ENCODE measurements around the gene TBX6. TPM values are rescaled to one million over a fixed set of nuclear protein-coding genes. Genes with fewer than 3 reads are reported as not detected.
A peak's percentile ranks its signal among the peaks of the same experiment; 100 is the strongest.

TBX6 gene
- total and polyA plus RNA-seq, 2 of the 4 experiments (the other 2 are of a cell fraction) = 0.10 TPM; not detected in 1

GRCh38 chr16:30066761-30067583, 24.8 kb downstream of the TBX6 start:
- peak overlapping the region; percentile 98 for H3K23ac ChIP-seq (ENCODE audit: low read depth, low read length)
- H3K56ac ChIP-seq (ENCODE audit: extremely low read depth, insufficient read depth, low read length) = peak overlapping the region; percentile 89
- peak overlapping the region; percentile 85 for H3K4me3 ChIP-seq (ENCODE audit: insufficient read depth, low read depth, low read length)
- H2AK5ac ChIP-seq (ENCODE audit: low read depth, low read length) = peak overlapping the region; percentile 98; the same call in 1 of the 2 replicates
- peak overlapping the region; percentile 96 for H3K9ac ChIP-seq (ENCODE audit: low read depth, low read length)
- in situ Hi-C loops (cut with MboI; ENCODE audit: low sequenced_read_pairs) = no loop called here
- no peak overlapping the region for H2BK120ac ChIP-seq (ENCODE audit: low read depth, low read length)
- H3K9me1 ChIP-seq (ENCODE audit: insufficient read depth, low read length) = peaks cover 23% of the 10 kb centered on the region
- peak overlapping the region; percentile 96 for H3K4me2 ChIP-seq (ENCODE audit: low read depth, low read length)
- peaks cover 50% of the 10 kb centered on the region for H3K36me3 ChIP-seq (ENCODE audit: control insufficient read depth, insufficient read depth, low read length)
- H2AK9ac ChIP-seq (replicated peaks; ENCODE audit: low read depth, low read length, poor library complexity) = peak overlapping the region; percentile 100
- H2AFZ ChIP-seq (replicated peaks; ENCODE audit: low read length, poor library complexity) = peak overlapping the region; percentile 65
- peaks cover 63% of the 10 kb centered on the region for H4K20me1 ChIP-seq (ENCODE audit: insufficient read depth, low read length)
- TF ChIP-seq CEBPB (IDR thresholded peaks at IDR 0.05; ENCODE audit: low read depth, low read length) (no peak), MAZ (IDR thresholded peaks at IDR 0.05; ENCODE audit: borderline replicate concordance, low read depth, low read length) (0 out of 2 replicates have a peak, but pooled peaks have one; percentile 10)
- WGBS, 2 experiments (ENCODE audit: extremely low coverage in 2 of 2, insufficient read length in 1 of 2) = 26% methylated on average over 6 of the region's 21 CpGs; no CpG with 5 or more reads in 1 of the 2 experiments
- no peak overlapping the region; a peak in 2 of 4 replicates for H4K8ac ChIP-seq (ENCODE audit: low read depth in 2 of 2, low read length in 2 of 2)
- H3K79me1 ChIP-seq (ENCODE audit: low read depth in 1 of 2, low read length in 2 of 2) = peaks cover 30 to 65% of the 10 kb centered on the region in 2 experiments
- intact Hi-C loops (cut with micrococcal nuclease) = no loop called here
- H2BK5ac ChIP-seq (ENCODE audit: low read depth, low read length, poor library complexity, severe bottlenecking) = peak overlapping the region; percentile 98
- H2BK20ac ChIP-seq (ENCODE audit: low read depth, low read length) = no peak overlapping the region
- H3K9me3 ChIP-seq (ENCODE audit: control insufficient read depth, insufficient read depth, low read length) = no peaks in the 10 kb centered on the region
- ATAC-seq (ENCODE audit: low read depth) (no peak), DNase-seq (no peak)
- dilution Hi-C loops (cut with HindIII; ENCODE audit: low sequenced_read_pairs, unreplicated experiment) = no loop called here
- H4K5ac ChIP-seq (ENCODE audit: low read depth, low read length) = no peak overlapping the region
- no peak overlapping the region for H3K18ac ChIP-seq (ENCODE audit: low read depth, low read length)
- no peaks in the 10 kb centered on the region for H3K27me3 ChIP-seq (ENCODE audit: control insufficient read depth, insufficient read depth, low read length)
- POLR2A ChIA-PET (ENCODE audit: unreplicated experiment) = interaction anchor here (1.0 kb wide), 1 partner anchor 12 kb away, joined by 3 read pairs; no protein-coding TSS in a partner anchor
- no peak overlapping the region for H2BK15ac ChIP-seq (ENCODE audit: low read depth, low read length)
- H4K91ac ChIP-seq (ENCODE audit: insufficient read depth, low read depth, low read length) = 0 out of 2 replicates have a peak overlapping the region, but pooled peaks have one; percentile 96
- no TSS peak for BruUV-seq (replicated peaks)
- H3K4ac ChIP-seq (ENCODE audit: low read depth, low read length) = peak overlapping the region; percentile 96
- CTCF ChIA-PET = no interaction called here
- H3K4me1 ChIP-seq (ENCODE audit: control insufficient read depth, insufficient read depth, low read length) = peaks cover 32% of the 10 kb centered on the region
- H3K14ac ChIP-seq (replicated peaks; ENCODE audit: low read depth, low read length) = peak overlapping the region; percentile 98
- peak overlapping the region; percentile 99 for H3K27ac ChIP-seq (ENCODE audit: insufficient read depth, low read length)
